GM21717 (cell line): ENCODE results near the gene PIGO.
A peak's percentile ranks its signal among the peaks of the same experiment; 100 is the strongest.

ENCODE experiments used
- ATAC-seq: cut with Tn5 transposase; IDR thresholded peaks from one replicate; pipeline ENCODE4 v1.9.1; 2021; ENCODE audit warnings: mild to moderate bottlenecking, moderate library complexity; ENCODE audit not compliant: unreplicated experiment

Gene PIGO

GRCh38 chr9:35096035-35096849 is at the start of gene PIGO:
TSS of gene PIGO (minus strand) at chr9:35096591. CDS start at chr9:35095565, 1,026 bp downstream.
- peak; percentile 83 for ATAC-seq

- no peak for ATAC-seq
Observed at GRCh38 chr9:35142037-35142436, 45.6 kb upstream of the PIGO start.

- ATAC-seq: no peak
Observed at GRCh38 chr9:35140093-35140492, 43.7 kb upstream of the PIGO start.

GRCh38 chr9:35136866-35137265 is 40.5 kb upstream of the PIGO start:
- no peak for ATAC-seq

GRCh38 chr9:35135988-35136387 is 39.6 kb upstream of the PIGO start:
- ATAC-seq: no peak

- ATAC-seq: no peak
Observed at GRCh38 chr9:35134920-35135319, 38.5 kb upstream of the PIGO start.

- ATAC-seq: peak; percentile 45
Observed at GRCh38 chr9:35116898-35117551, 20.6 kb upstream of the PIGO start.

GRCh38 chr9:35116539-35116897 is 20.1 kb upstream of the PIGO start:
- peak; percentile 1 for ATAC-seq

GRCh38 chr9:35115680-35116538 is 19.5 kb upstream of the PIGO start, which contains the start of gene ATOSB:
TSS of gene ATOSB (minus strand) at chr9:35115862. CDS start at chr9:35108274, 7,588 bp downstream.
- peak; percentile 63 for ATAC-seq

- no peak for ATAC-seq
Observed at GRCh38 chr9:35114840-35115628, 18.6 kb upstream of the PIGO start.

GRCh38 chr9:35114113-35114839 is 17.9 kb upstream of the PIGO start:
- no peak for ATAC-seq

GRCh38 chr9:35112257-35113020 is 16.0 kb upstream of the PIGO start:
- ATAC-seq: no peak

- ATAC-seq: peak; percentile 65
Observed at GRCh38 chr9:35111001-35111933, 14.9 kb upstream of the PIGO start.

- ATAC-seq: no peak
Observed at GRCh38 chr9:35110327-35110761, 14.0 kb upstream of the PIGO start.

- ATAC-seq: no peak
Observed at GRCh38 chr9:35108946-35109575, 12.7 kb upstream of the PIGO start.

GRCh38 chr9:35108461-35108860 is 12.1 kb upstream of the PIGO start:
- no peak for ATAC-seq
